ENCODE measurements around the gene GINS1.

DNA sequence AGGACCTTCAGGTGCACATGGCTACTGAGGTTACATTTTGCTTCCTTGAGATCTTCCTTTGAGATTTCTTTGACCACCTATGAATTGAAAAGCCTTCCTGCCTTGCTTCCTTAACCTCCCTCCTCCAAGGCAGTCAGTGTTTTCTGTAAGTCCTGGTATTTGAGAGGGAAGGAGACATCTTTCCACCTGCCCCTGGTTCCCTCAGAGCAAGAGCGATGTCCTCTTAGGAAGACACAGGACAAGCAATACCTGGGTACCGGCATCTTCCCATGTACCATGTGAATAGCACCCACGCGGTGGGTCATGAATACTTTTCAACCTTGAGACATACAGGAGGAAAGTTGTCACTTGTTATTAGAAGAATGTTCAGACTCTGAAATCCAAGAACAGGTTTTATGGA lies 37.1 kb downstream of the GINS1 start:
- no peak for TF ChIP-seq POLR2AphosphoS5 (IDR thresholded peaks at IDR 0.05; ENCODE audit: low read depth)
- TF ChIP-seq, protein P1, sequence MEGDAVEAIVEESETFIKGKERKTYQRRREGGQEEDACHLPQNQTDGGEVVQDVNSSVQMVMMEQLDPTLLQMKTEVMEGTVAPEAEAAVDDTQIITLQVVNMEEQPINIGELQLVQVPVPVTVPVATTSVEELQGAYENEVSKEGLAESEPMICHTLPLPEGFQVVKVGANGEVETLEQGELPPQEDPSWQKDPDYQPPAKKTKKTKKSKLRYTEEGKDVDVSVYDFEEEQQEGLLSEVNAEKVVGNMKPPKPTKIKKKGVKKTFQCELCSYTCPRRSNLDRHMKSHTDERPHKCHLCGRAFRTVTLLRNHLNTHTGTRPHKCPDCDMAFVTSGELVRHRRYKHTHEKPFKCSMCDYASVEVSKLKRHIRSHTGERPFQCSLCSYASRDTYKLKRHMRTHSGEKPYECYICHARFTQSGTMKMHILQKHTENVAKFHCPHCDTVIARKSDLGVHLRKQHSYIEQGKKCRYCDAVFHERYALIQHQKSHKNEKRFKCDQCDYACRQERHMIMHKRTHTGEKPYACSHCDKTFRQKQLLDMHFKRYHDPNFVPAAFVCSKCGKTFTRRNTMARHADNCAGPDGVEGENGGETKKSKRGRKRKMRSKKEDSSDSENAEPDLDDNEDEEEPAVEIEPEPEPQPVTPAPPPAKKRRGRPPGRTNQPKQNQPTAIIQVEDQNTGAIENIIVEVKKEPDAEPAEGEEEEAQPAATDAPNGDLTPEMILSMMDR (IDR thresholded peaks at IDR 0.05; ENCODE audit: insufficient read depth, low read length): no peak

Measured in HL-60 (cell line).